Stomach (tissue), 9 donors: ENCODE results near the gene TRIM75. TPM values are rescaled to one million over a fixed set of nuclear protein-coding genes. Genes with fewer than 3 reads are reported as not detected.
"Not testable (repeated sequence)": the region's sequence is repeated elsewhere in the genome, so short reads cannot be mapped to it uniquely, and the experiment has no call there.

Experiments used
- DNase-seq, 2 donors: peaks; one replicate each; pipeline versions ENCODE4 v3.0.0 to v3.0.0-alpha.2; 2013 to 2019
- H3K27ac ChIP-seq, 5 donors: fragments of 200-600 bp in 4 of 5; sonication (generic) in 4 of 5; one replicate each; pipeline ENCODE4 v1.5.1; 2013 to 2019; ENCODE audit warnings: mild to moderate bottlenecking in 1 of 5, moderate library complexity in 1 of 5
- H3K27me3 ChIP-seq, 3 donors: fragments of 200-600 bp; sonication (generic); one replicate each; pipeline ENCODE4 v1.5.1; 2017 to 2019; ENCODE audit warnings: mixed run types in 1 of 3
- H3K36me3 ChIP-seq, 4 donors: fragments of 200-600 bp; sonication (generic); 1 replicate in 3 of 4; 2 replicates in 1 of 4; pipeline ENCODE4 v1.5.1; 2016 to 2019
- H3K4me1 ChIP-seq, 4 donors: fragments of 200-600 bp; sonication (generic); one replicate each; pipeline ENCODE4 v1.5.1; 2016 to 2019
- H3K4me3 ChIP-seq, 4 donors: fragments of 200-600 bp; sonication (generic) in 3 of 4; one replicate each; pipeline ENCODE4 v1.5.1; 2016 to 2019; ENCODE audit warnings: mild to moderate bottlenecking in 1 of 4
- H3K9me3 ChIP-seq, 4 donors: fragments of 200-600 bp; sonication (generic); one replicate each; pipeline ENCODE4 v1.5.1; 2016 to 2019
- CTCF ChIP-seq, 7 experiments: fragments of 450-650 bp in 4 of 7; fragments of 200-600 bp in 3 of 7; sonication (generic) in 3 of 7; IDR thresholded peaks; one replicate each; pipeline ENCODE4 v1.5.1; 2016 to 2019; ENCODE audit warnings: antibody characterized with exemption in 7 of 7, control low read depth in 2 of 7, mild to moderate bottlenecking in 1 of 7
- EP300 ChIP-seq: sonication (generic); formaldehyde crosslinking; IDR thresholded peaks from one replicate; pipeline ENCODE4 v1.6.1; 2017; ENCODE audit warnings: antibody characterized with exemption
- POLR2A ChIP-seq, 4 donors: fragments of 450-650 bp; IDR thresholded peaks; one replicate each; pipeline ENCODE4 v1.6.1; 2016; ENCODE audit warnings: antibody characterized with exemption in 4 of 4, control low read depth in 2 of 4, mild to moderate bottlenecking in 1 of 4, moderate library complexity in 1 of 4
- POLR2AphosphoS5 ChIP-seq, 3 donors: sonication (generic); formaldehyde crosslinking; IDR thresholded peaks; one replicate each; pipeline ENCODE4 v1.6.1; 2016; ENCODE audit warnings: antibody characterized with exemption in 3 of 3
- WGBS, 5 donors: extraction: QIAGEN DNeasy Blood & Tissue Kit in 3 of 5; methylation state at CpG; one replicate each; pipeline versions ENCODE4 v1.1.5 to v1.1.7; 2013 to 2018; 5-methylcytosine and 5-hydroxymethylcytosine counted together
- intact Hi-C: fragments of 100-400 bp; cut with DNase I; formaldehyde crosslinking; loops from one replicate; pipeline ENCODE4 v1.15.1; 2023; ENCODE audit warnings: low total_unique reads
- polyA plus RNA-seq, 3 donors: library from polyadenylated mRNA; stranded (reverse); fragments of 200-250 nt; gene quantifications; one replicate each; pipeline ENCODE4 v1.2.3, GENCODE V29; 2013
- total RNA-seq, 5 donors: library from RNA; depleted of rRNA; stranded (reverse); fragments of >200 nt; gene quantifications; one replicate each; pipeline versions ENCODE4 v1.1.0 to v1.2.3, GENCODE V29; 2014 to 2016
- donor health status: healthy with polysubstance abuse.
- donor health status: Bipolar disorder and iron deficiency.
- donor health status: healthy.

TRIM75 gene
- total and polyA plus RNA-seq, 8 donors: not detected

GRCh38 chr4:165059386-165059785, 5.7 kb downstream of the TRIM75 start:
- H3K27me3 ChIP-seq: no peaks in the 10 kb centered on the region
- no peak for TF ChIP-seq POLR2AphosphoS5 (IDR thresholded peaks at IDR 0.05)
- no peak for TF ChIP-seq CTCF (IDR thresholded peaks at IDR 0.05)
- H3K4me3 ChIP-seq: no peak overlapping the region
- no peaks in the 10 kb centered on the region for H3K36me3 ChIP-seq
- no peaks in the 10 kb centered on the region for H3K4me1 ChIP-seq
- peak in 1 of 2 donors; percentile 20 for DNase-seq
- intact Hi-C loops: no loop called here
- no peaks in the 10 kb centered on the region for H3K9me3 ChIP-seq
- WGBS, 5 donors: 65 to 84% (median 80%) methylated on average over 4 of the region's 4 CpGs
- H3K27ac ChIP-seq: no peak overlapping the region

- Histone ChIP-seq H3K4me1 (no peaks in the 10 kb centered on the region), H3K27ac (no peak overlapping the region), H3K4me3 (no peak overlapping the region), H3K9me3 (no peaks in the 10 kb centered on the region), H3K27me3 (no peaks in the 10 kb centered on the region), H3K36me3 (no peaks in the 10 kb centered on the region)
- TF ChIP-seq POLR2A (IDR thresholded peaks at IDR 0.05): no peak
- no peak for TF ChIP-seq CTCF (IDR thresholded peaks at IDR 0.05)
- no peak for TF ChIP-seq POLR2AphosphoS5 (IDR thresholded peaks at IDR 0.05)
- no peak for TF ChIP-seq EP300
- WGBS, 5 donors: 37 to 49% (median 41%) methylated on average over 1 of the region's 1 CpG
- no peak for DNase-seq
- intact Hi-C loops: no loop called here
Measured at GRCh38 chr4:165060938-165061337, 7.3 kb downstream of the TRIM75 start.

- WGBS, 5 donors: 40 to 50% (median 46%) methylated on average over 1 of the region's 1 CpG
- Histone ChIP-seq H3K9me3 (no peaks in the 10 kb centered on the region), H3K27me3 (no peaks in the 10 kb centered on the region), H3K4me3 (no peak overlapping the region), H3K4me1 (no peaks in the 10 kb centered on the region), H3K27ac (no peak overlapping the region), H3K36me3 (peaks cover 0 to 11% (median 7%) of the 10 kb centered on the region in 4 donors)
- DNase-seq: no peak
- no peak for TF ChIP-seq CTCF (IDR thresholded peaks at IDR 0.05)
- no peak for TF ChIP-seq EP300
- TF ChIP-seq POLR2A (IDR thresholded peaks at IDR 0.05): no peak
- no peak for TF ChIP-seq POLR2AphosphoS5 (IDR thresholded peaks at IDR 0.05)
- intact Hi-C loops: no loop called here
Measured at GRCh38 chr4:165070560-165070959, 16.9 kb downstream of the TRIM75 start.

GRCh38 chr4:165073346-165073745, 19.7 kb downstream of the TRIM75 start:
- H3K9me3 ChIP-seq, DNase-seq, H3K27ac ChIP-seq, H3K4me3 ChIP-seq, H3K4me1 ChIP-seq, intact Hi-C loops, H3K27me3 ChIP-seq: not testable (repeated sequence)
- 36 to 60% (median 46%) methylated on average over 11 of the region's 11 CpGs for WGBS, 5 donors
- H3K36me3 ChIP-seq: peaks cover 0 to 35% (median 21%) of the 10 kb centered on the region in 4 donors

GRCh38 chr4:165077034-165077578, 23.4 kb downstream of the TRIM75 start:
- no peak for DNase-seq
- 89 to 99% (median 94%) methylated on average over 5 of the region's 5 CpGs for WGBS, 5 donors
- Histone ChIP-seq H3K9me3 (no peaks in the 10 kb centered on the region), H3K27me3 (no peaks in the 10 kb centered on the region), H3K36me3 (peaks cover 0 to 60% (median 46%) of the 10 kb centered on the region in 4 donors), H3K27ac (no peak overlapping the region), H3K4me3 (no peak overlapping the region), H3K4me1 (no peaks in the 10 kb centered on the region)
- intact Hi-C loops: no loop called here
- TF ChIP-seq POLR2A (IDR thresholded peaks at IDR 0.05): no peak
- TF ChIP-seq EP300: no peak
- no peak for TF ChIP-seq POLR2AphosphoS5 (IDR thresholded peaks at IDR 0.05)
